Kidney capillary endothelial cell (primary cell): ENCODE results near the gene FRAT1.
"Not testable (repeated sequence)": the region's sequence is repeated elsewhere in the genome, so short reads cannot be mapped to it uniquely, and the experiment has no call there.

Source experiments
- DNase-seq: peaks from one replicate; pipeline ENCODE4 v3.0.0-alpha.2; 2018; ENCODE audit warnings: low spot score

FRAT1 gene

GRCh38 chr10:97318772-97319651, at the start of gene FRAT1:
FRAT1 (plus strand) TSS chr10:97319271; CDS start chr10:97319454, 183 bp downstream.
- peak; percentile 80 for DNase-seq

- no peak for DNase-seq
These were observed 48.4 kb upstream of the FRAT1 start for GRCh38 chr10:97270523-97271154.

DNA sequence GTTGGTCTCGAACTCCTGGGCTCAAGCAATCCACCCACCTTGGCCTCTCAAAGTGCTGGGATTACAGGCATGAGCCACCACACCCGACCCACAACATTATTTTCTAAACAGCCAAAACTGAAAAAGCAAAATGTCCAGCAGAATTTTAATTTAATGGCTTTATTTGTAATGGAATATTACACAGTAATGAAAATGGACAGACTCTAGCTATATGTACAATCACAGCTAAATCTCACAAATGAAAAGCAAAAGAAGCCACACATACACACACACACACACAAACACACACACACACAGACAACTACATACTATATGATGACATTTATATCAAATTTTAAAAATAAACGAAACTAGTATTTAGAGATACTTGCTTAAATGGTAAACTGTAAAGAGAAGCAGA, 45.4 kb upstream of the FRAT1 start:
- no peak for DNase-seq

DNA sequence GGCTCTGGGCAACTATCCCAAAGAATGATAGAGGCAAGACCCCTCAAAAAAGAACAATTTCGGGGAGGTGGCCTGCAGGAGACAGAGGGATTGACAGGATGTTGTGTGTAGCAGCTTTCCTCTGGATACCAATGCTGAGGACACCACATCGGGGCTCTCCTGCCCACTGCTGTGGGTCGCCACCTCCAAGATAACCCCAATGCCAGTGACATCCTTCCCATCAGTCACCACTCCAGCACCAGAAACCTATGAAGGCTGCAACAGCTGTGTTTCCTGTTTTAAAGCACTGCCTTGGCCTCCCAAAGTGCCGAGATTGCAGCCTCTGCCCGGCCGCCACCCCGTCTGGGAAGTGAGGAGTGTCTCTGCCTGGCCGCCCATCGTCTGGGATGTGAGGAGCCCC, 44.2 kb upstream of the FRAT1 start:
- no peak for DNase-seq

- no peak for DNase-seq
These were observed 41.5 kb upstream of the FRAT1 start for GRCh38 chr10:97277551-97277950.

- peak; percentile 67 for DNase-seq
These were observed 40.5 kb upstream of the FRAT1 start for GRCh38 chr10:97278491-97278989.

DNA sequence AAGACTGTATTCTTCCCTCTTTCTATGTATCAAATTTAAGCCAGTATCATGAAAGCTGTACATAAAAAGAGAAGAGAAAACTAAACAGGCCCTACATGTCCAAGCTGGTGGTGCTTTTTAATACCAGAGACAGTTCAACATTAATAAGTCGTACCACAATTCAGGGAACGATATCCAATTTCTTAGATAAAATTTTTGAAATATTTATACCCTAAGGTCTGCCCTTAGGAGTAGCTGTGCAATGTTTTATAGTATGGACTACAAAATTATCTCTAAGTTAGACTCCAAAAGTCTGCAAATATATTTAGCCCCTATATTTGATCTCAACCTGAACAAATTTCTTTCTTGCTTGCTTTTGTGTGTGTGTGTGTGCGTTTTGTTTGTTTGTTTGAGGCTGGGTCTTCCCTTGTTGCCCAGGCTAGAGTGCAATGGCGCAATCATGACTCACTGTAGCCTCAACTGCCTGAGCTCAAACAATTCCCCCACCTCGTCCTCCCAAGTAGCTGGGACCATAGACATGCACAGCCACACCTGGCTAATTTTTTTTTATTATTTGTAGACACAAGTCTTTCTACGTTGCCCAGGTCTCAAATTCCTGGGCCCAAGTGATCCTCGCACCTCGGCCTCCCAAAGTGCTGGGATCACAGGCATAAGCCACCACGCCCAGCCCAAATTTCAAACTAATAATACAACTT, 39.8 kb upstream of the FRAT1 start:
- DNase-seq = no peak

DNA sequence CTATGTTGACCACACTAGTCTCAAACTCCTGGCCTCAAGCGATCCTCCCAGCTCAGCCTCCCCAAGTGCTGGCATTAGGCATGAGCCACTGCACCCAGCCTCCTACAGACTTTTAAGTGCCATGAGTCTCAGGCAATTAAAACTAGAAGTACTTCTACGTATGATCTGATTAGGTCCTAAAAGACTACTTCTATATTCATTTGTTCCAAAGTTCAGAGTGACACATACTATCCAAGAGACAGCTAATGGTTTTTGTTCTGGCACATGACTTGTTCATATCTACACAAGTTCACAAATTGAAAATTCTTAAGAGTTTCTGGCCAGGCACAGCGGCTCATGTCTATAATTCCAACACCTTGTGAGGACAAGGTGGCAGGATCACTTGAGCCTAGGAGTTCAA, 38.3 kb upstream of the FRAT1 start:
- DNase-seq = no peak

DNA sequence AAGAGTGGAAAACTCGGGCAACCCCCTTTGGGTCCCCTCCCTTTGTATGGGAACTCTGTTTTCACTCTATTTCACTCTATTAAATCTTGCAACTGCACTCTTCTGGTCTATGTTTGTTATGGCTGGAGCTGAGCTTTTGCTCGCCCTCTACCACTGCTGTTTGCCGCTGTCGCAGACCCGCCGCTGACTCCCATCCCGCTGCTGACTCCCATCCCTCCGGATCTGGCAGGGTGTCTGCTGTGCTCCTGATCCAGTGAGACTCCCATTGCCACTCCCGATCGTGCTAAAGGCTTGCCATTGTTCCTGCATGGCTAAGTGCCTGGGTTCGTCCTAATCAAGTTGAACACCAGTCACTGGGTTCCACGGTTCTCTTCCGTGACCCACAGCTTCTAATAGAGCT, 29.0 kb upstream of the FRAT1 start:
- not testable (repeated sequence) for DNase-seq

GRCh38 chr10:97290576-97291356, 28.3 kb upstream of the FRAT1 start:
- DNase-seq = not testable (repeated sequence)

GRCh38 chr10:97291357-97292096, 27.5 kb upstream of the FRAT1 start:
- no peak for DNase-seq

DNA sequence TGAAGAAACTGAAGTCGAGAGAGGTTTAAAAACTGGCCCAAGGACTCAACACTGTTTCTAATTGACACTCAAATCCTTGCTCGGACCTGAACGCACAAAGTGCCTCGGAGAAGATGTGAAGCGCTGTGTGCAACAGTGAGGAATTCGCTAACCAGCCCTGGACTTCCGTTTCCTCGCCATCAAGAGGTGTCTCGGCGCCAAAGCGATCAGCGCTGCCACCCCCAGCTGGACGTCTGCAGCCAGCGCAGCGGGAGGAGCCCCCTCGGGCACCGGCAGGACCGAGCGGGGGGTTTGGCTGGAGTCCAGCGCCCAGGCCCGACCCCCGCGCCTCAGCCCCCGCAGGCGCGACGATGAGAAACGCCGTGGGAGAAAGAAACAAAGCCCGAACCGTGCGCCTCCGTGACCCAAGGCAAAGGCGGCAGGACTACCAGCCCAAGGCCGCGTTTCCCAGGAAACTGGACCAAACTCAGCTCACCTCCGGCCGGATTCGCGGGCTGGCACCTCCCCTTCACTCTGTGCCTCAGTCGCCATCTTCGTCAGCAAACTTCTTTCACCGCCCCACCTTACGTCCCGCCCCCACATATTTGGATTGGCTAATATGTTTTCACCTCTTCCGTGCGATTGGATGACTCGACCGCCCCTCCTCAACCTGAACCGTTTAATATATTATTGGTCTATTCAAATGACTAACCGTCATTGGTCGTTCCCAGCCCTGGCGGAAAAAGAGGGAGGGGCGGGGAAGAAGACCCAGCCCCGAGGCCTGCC, 26.8 kb upstream of the FRAT1 start, which contains the start of gene ARHGAP19:
Gene ARHGAP19, minus strand, starts transcription at position 541 of the 765 bp plus-strand sequence. Its CDS starts 10 bp downstream, at position 531.
- peak; percentile 98 for DNase-seq

DNA sequence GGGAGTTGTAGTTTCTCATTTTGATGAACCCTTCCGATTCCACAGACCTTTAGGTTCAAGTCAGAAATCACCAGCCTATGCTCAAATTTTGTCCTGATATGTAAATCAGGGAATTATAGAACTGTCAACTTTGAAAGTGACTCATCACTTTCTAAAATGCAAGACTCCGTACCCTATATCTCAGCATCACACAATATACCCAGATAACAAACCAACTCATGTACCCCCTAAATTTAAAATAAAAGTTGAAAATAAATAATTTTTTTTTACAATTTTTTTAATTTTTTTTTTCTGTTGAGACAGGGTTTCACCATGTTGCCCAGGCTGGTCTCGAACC, 26.2 kb upstream of the FRAT1 start:
- no peak for DNase-seq

GRCh38 chr10:97297556-97298222, 21.4 kb upstream of the FRAT1 start:
- no peak for DNase-seq

DNA sequence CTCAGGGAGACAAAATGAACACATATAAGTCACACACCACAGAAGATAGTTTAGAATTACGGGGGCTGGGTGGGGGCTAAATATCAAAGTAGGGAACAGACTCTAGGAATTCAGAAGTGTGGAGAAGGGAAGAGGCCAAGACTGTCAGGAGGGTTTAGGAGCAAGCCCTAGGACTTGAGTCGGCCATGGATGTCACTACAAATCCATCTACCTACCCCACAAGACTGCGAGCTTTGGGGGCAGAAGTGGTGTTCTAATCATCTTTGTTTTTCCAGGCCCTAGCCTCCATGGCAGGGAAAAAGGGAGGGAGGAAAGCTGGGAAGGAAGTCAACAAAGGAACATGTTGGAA, 20.9 kb upstream of the FRAT1 start:
- no peak for DNase-seq

GRCh38 chr10:97300980-97301379, 18.1 kb upstream of the FRAT1 start:
- DNase-seq = no peak

DNA sequence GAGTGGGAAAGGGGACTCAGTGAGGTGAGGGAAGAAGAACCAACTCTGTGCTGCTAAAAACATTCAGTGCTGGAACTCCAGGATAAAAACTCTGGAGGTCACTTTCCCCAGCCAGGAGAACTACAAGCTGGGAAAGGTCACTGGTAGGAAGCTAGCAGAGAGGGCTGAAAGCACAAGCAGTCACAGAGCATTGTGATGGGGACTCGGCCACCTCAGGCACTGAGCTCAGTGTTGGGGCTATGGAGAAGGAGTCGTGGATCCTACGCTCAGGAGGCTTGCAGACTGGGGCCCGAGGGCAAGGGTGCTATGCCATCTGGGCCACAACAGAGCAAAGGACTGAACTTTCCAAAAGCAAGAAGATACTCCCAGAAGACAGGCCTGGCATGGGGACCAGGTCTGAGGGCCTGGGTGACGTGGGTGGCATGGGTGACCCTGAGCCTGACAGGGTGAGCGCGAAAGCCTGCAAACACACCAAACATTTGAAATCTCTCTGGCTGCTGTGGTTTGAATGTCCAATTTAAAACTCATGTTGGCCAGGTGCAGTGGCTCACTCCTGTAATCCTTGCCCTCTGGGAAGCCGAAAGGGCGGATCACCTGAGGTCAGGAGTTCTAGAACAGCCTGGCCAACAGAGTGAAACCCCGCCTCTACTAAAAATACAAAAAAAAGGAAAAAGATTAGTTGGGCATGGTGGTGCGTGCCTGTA, 16.8 kb upstream of the FRAT1 start:
- DNase-seq = no peak

- no peak for DNase-seq
These were observed 11.6 kb upstream of the FRAT1 start for GRCh38 chr10:97307441-97307840.
